HepG2 (cell line): ENCODE data around the gene RNASE8. TPM values are rescaled to one million over a fixed set of nuclear protein-coding genes. Genes with fewer than 3 reads are reported as not detected.

ENCODE experiments used
- DZIP1 ChIP-seq: sonication (generic); formaldehyde crosslinking; IDR thresholded peaks from 2 replicates; pipeline ENCODE4 v1.5.0; 2020; ENCODE audit warnings: mild to moderate bottlenecking, missing genetic modification reagents
- EHMT2 ChIP-seq: fragments of 200-600 bp; sonication (generic); IDR thresholded peaks from 2 replicates; pipeline ENCODE4 v1.7.0; 2017; ENCODE audit warnings: antibody characterized with exemption, low read depth, low read length, borderline replicate concordance
- FOXK2 ChIP-seq: fragments of 450-650 bp; IDR thresholded peaks from 2 replicates; pipeline ENCODE4 v1.6.1; 2016
- FOXP4 ChIP-seq: sonication (generic); formaldehyde crosslinking; IDR thresholded peaks from 2 replicates; pipeline ENCODE4 v1.4.0; 2020; ENCODE audit warnings: missing genetic modification reagents
- HMGXB3 ChIP-seq: sonication (generic); formaldehyde crosslinking; IDR thresholded peaks from 2 replicates; pipeline ENCODE4 v1.4.0; 2020; ENCODE audit warnings: missing genetic modification reagents, borderline replicate concordance
- IKZF4 ChIP-seq: sonication (generic); formaldehyde crosslinking; IDR thresholded peaks from 2 replicates; pipeline ENCODE4 v1.5.1; 2020; ENCODE audit warnings: borderline replicate concordance, mild to moderate bottlenecking, low read depth, missing genetic modification reagents; ENCODE audit errors: not compliant biosample characterization
- JUNB ChIP-seq: sonication (generic); formaldehyde crosslinking; IDR thresholded peaks from 2 replicates; pipeline ENCODE4 v1.8.0; 2022; ENCODE audit warnings: missing genetic modification reagents, mild to moderate bottlenecking, borderline replicate concordance
- LCORL ChIP-seq, 2 experiments: fragments of 450-650 bp in 1 of 2; sonication (generic) in 1 of 2; formaldehyde crosslinking in 1 of 2; IDR thresholded peaks; 2 replicates each; pipeline versions ENCODE4 v1.5.0 to v1.6.1; 2017 to 2020; ENCODE audit warnings: antibody characterized with exemption in 1 of 2, missing genetic modification reagents in 1 of 2
- NCOA2 ChIP-seq: sonication (generic); formaldehyde crosslinking; IDR thresholded peaks from 2 replicates; pipeline ENCODE4 v1.8.0; 2022; ENCODE audit warnings: inconsistent platforms
- NFIC ChIP-seq: IDR thresholded peaks from 2 replicates; pipeline ENCODE4 v1.6.1; 2012; ENCODE audit warnings: mild to moderate bottlenecking, low read length, inconsistent platforms
- PCBP1 ChIP-seq: fragments of 200-400 bp; formaldehyde crosslinking; IDR thresholded peaks from 2 replicates; pipeline ENCODE4 v1.6.1; 2017; ENCODE audit warnings: mild to moderate bottlenecking, low read depth, low read length, borderline replicate concordance
- POLR2AphosphoS2 ChIP-seq: IDR thresholded peaks from 2 replicates; pipeline ENCODE4 v1.6.1; 2011; ENCODE audit warnings: low read depth, low read length, improper control_type of control experiment
- RXRA ChIP-seq: sonication (generic); formaldehyde crosslinking; IDR thresholded peaks from 2 replicates; pipeline ENCODE4 v1.5.1; 2020; ENCODE audit warnings: missing genetic modification reagents
- TAF1 ChIP-seq: sonication (generic); formaldehyde crosslinking; IDR thresholded peaks from 2 replicates; pipeline ENCODE4 v1.4.0; 2020; ENCODE audit warnings: missing genetic modification reagents
- TCF7 ChIP-seq: sonication (generic); IDR thresholded peaks from 2 replicates; pipeline ENCODE4 v1.6.1; 2016; ENCODE audit warnings: antibody characterized with exemption, low read depth
- TEF ChIP-seq: sonication (generic); formaldehyde crosslinking; IDR thresholded peaks from 2 replicates; pipeline ENCODE4 v1.5.0; 2020; ENCODE audit warnings: missing genetic modification reagents
- ZNF567 ChIP-seq: sonication (generic); formaldehyde crosslinking; IDR thresholded peaks from 2 replicates; pipeline ENCODE4 v1.8.1; 2023; ENCODE audit warnings: mild to moderate bottlenecking, missing genetic modification reagents, borderline replicate concordance
- ZNF839 ChIP-seq: sonication (generic); formaldehyde crosslinking; IDR thresholded peaks from 2 replicates; pipeline ENCODE4 v1.4.0; 2020; ENCODE audit warnings: missing genetic modification reagents, mild to moderate bottlenecking, borderline replicate concordance
- ZNF879 ChIP-seq: sonication (generic); formaldehyde crosslinking; IDR thresholded peaks from 2 replicates; pipeline ENCODE4 v1.8.1; 2023; ENCODE audit warnings: missing genetic modification reagents
- polyA plus RNA-seq, 8 experiments: library from polyadenylated mRNA; depleted of rRNA in 3 of 8; stranded (reverse) in 7 of 8; unstranded in 1 of 8; fragments of >200 nt; fragmentation: Illumina TruSeq in 4 of 8; extraction: Trizol in 4 of 8; gene quantifications; 2 replicates each; pipeline versions ENCODE4 v1.2.1 to v1.2.3, GENCODE V29; 2011 to 2016; ENCODE audit warnings: low read depth in 4 of 8, missing spikeins in 1 of 8, mixed read lengths in 1 of 8; ENCODE audit not compliant: insufficient read depth in 1 of 8
- total RNA-seq, 5 experiments: library from RNA; depleted of rRNA; stranded (reverse); fragments of >200 nt; fragmentation: Illumina TruSeq; extraction: Trizol; gene quantifications; 2 replicates each; pipeline ENCODE4 v1.2.3, GENCODE V29; 2016; ENCODE audit warnings: low read depth in 1 of 5

The RNASE8 gene
- total and polyA plus RNA-seq, 2 of the 13 experiments (the other 11 are each of a cell fraction or from before 2014, with no cell fraction given): not detected

GRCh38 chr14:21048638-21049037 is 9.0 kb upstream of the RNASE8 start (continued):
- TF ChIP-seq HMGXB3 (CRISPR knock-in tag) (no peak), IKZF4 (CRISPR knock-in tag) (no peak), ZNF567 (CRISPR knock-in tag) (0 out of 2 replicates have a peak, but pooled peaks have one; percentile 57), NFIC (peak; percentile 63; the same call in 1 of the 2 replicates), JUNB (CRISPR knock-in tag) (no peak; the same call in 1 of the 2 replicates), EHMT2 (0 out of 2 replicates have a peak, but pooled peaks have one; percentile 38), DZIP1 (CRISPR knock-in tag) (no peak), TAF1 (no peak), POLR2AphosphoS2 (no peak), LCORL (IDR thresholded peaks at IDR 0.05) (peak; percentile 40; the same call in 1 of the 2 replicates), LCORL (CRISPR knock-in tag; IDR thresholded peaks at IDR 0.05) (peak; percentile 40; the same call in 1 of the 2 replicates), RXRA (CRISPR knock-in tag) (peak; percentile 44; the same call in 1 of the 2 replicates), FOXP4 (CRISPR knock-in tag) (peak; percentile 81), ZNF879 (CRISPR knock-in tag) (no peak), PCBP1 (no peak), ZNF839 (no peak), TCF7 (peak; percentile 84), FOXK2 (no peak), NCOA2 (peak; percentile 87), TEF (CRISPR knock-in tag) (no peak)
